NOMO-1 (cell line): Measurements from ENCODE around the gene CD8B2.
"Not testable (repeated sequence)": the region's sequence is repeated elsewhere in the genome, so short reads cannot be mapped to it uniquely, and the experiment has no call there.

Source experiments
- DNase-seq, 2 experiments: peaks; one replicate each; lab custom pipeline; 2025; ENCODE audit not compliant: unreplicated experiment in 2 of 2; lab: John Stamatoyannopoulos, UW

The CD8B2 gene

DNA sequence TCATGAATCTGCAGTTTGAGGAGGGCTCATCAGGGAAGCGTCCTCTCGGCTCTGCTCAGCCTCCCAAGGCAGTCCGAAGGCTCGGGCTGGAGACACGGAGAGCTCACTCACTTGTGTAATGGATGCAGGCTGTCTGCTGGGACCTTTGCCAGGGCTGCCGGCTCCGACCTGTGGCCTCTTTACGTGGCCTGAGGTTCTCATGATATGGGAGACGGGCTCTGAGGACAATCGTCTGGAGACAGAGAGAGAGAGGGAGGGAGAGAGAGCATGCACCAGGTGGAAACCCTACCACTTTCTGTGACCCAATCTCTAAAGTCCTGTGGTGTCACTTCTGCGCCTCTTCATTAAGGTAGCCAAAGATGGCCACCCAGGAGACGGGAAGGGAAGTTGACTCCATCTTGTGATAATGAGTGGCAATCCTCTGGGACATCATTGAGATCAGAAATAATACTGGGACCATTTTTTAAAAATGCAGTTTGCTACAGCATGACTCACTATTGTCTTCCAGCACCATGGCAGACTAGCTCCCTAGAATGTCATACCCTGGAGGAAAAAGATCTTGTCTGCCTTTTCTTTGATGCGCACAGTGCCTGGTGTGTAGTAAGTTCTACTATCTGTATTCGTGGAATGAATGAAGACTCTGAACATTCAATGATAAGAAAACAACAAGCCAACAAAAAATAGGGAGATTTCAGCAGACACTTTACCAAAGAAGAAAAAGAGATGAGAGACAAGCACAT lies 60.2 kb downstream of the CD8B2 start:
- no peak for DNase-seq

DNA sequence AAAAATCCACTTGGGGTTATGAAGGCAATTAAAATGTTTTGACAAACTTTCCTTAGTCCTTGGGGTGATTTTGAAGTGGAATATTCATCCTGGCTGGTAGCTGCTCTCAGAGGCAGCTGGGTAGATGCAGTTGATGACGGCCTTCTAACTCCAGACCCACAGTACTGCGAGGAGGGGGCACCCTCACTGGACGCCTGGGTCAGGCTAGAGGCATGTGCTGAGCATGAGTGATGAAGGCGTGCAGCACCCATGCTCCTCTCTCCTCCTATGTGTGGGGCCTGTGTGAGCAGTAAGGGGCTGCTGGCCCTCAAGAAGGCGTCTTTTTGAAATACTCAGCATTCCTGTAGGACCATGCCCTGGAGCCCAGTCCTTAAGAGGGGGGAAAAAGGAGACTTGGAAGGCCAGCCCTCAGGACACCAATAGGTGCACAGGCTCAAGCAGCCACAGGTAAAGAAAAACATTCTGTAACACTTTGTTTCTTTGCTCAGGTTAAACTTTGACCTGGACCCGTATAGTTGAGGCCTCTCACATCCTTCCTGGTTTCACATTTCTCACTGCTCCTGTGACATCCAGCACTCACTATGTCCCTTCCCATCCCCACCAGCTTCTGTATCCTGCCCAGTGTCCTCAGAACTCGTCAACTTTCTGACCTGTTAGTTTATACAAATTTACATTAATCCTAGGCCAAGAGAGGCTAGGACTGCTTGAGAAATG lies 64.4 kb downstream of the CD8B2 start:
- no peak for DNase-seq

- no peak for DNase-seq
Observed at GRCh38 chr2:106552921-106553320, 65.8 kb downstream of the CD8B2 start.

DNA sequence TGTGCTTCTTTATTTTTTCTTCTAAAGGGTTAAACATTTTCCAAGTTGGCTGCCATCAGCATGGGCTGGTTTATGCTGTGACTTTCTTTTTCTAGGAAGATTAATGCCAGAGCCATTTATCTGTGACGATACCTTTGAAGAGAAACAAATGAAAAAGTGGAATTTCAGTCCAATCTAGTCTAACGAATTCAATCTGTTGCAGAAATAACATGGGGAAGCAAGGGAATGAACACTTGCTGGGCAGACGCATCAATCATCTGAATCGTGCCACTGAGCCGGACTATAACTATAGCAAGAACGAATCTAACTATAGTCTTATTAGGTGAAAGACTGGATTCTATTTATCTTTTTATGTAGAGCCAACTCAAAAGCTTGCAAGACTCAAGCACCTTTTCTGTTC lies 66.2 kb downstream of the CD8B2 start:
- no peak for DNase-seq

DNA sequence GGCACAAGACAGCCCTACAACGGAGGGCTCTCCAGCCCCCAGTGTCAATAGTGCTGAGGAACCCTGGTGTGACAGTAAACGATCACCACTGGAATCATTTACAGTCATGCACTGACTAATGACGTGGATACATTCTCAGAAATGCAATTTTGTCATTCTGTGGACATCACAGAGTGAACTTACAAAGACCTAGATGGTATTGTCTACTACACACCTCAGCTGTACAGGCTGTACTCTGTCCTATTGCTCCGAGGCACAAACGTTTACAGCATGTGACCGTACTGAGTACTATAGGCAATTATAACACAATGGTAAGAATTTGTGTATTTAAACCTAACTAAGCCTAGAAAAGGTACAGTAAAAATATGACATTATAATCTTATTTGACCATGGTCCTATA lies 67.2 kb downstream of the CD8B2 start:
- no peak for DNase-seq

- DNase-seq: no peak
Observed at GRCh38 chr2:106555053-106555452, 67.9 kb downstream of the CD8B2 start.

- DNase-seq: not testable (repeated sequence)
Observed at GRCh38 chr2:106559786-106560185, 72.6 kb downstream of the CD8B2 start.

DNA sequence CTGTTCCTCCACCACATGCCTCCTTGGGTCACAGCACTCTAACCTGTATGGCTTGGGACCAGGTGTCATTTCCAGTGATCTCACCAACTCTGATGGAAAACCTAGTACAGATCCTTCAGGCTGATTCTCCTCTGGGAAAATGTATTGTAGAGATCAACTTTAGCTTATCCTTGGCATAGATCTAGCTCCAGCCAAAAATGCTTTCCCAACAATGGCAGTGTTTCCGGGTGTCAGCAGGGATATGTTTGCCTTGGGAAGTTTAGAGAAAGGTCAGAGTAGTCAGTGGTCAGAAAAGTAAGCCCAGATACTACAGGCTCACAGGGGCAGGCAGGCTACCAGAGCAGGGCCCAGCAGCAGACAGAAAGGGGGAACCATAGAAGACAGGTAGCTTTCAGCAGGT lies 73.6 kb downstream of the CD8B2 start:
- no peak for DNase-seq

- DNase-seq: no peak
Observed at GRCh38 chr2:106561356-106561755, 74.2 kb downstream of the CD8B2 start.

DNA sequence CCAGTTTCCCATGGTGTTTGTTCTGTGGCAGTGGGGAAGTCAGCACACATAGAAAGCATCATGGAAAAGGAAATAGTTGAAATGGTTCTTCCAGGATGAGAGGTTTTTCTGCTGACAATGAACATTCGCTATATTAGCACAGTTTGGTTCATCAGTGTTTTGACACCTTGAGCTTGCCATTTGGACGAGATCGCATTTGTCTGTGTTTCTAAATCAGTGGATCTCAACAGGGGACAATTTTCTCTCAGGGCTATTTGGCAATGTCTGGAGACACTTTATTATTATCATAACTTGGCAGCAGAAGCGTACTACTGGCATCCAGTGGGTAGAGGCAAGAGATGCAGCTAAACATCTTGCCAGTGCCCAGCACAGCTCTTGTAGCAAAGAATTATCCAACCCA lies 74.6 kb downstream of the CD8B2 start:
- no peak for DNase-seq

DNA sequence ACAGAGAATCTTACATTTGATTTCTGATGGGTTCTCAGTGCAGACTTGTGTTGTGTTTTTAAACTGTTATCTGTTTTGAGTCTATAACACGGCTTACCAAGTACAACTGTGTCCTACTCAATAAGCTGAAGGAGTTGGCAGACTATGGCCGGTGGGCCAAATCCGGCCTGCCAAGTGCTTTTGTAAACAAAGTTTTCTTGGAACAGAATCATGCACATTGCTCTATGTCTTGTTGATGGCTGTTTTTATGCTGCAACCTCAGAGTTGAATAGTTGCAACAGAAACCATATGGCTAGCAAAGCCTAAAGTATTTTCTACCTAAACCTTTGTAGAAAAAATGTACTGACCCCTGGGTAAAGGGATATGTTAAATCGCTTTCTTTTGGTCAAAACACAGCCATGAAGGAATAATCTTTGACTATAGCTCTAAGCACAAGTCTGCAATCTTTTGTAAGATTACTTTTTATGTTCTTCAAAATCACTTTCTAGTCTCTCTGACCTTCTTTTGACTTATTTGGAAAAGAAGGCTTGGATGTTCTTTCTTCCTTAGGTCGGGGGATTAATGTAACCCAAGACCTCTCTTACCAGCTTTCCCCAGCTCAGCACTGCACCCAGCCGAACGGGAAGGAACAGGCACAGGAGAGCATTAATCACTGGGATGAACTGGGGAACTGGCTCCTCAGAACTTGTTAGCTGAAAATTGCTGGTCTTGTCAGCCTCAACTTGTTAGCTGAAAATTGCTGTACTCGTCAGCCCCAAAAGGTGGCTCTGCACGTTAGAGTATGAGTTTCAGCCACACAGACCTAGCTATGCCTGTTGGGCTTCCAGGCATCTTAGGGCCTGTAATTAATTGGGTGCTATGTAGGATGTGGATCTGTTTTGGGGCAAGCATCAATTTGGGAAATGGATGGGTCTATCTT lies 75.4 kb downstream of the CD8B2 start:
- DNase-seq: no peak

DNA sequence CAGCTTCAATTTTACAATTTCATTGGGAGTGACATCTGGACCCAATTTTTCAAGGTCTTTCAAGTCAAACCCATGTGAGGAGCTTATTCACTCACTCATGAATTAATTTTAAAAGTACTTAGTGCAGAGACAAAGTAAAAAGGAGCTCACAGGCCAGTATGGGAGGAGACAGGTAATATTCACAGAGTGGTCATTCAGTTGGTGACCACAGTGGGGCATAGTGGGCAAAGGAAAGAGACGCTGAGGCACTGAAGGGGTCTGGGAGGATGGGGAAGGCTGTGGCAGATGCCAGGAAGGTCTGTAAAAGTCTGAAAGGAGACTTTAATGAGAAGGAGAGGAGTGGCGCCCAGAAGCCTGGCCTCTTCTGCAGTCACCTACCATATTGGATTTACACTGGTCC lies 76.0 kb downstream of the CD8B2 start:
- no peak for DNase-seq

GRCh38 chr2:106565599-106565998 lies 78.4 kb downstream of the CD8B2 start:
- DNase-seq: no peak

GRCh38 chr2:106566050-106566449 lies 78.9 kb downstream of the CD8B2 start:
- peak in 1 of 2 experiments; percentile 8 for DNase-seq

GRCh38 chr2:106566484-106566883 lies 79.3 kb downstream of the CD8B2 start:
- DNase-seq: not testable (repeated sequence)

DNA sequence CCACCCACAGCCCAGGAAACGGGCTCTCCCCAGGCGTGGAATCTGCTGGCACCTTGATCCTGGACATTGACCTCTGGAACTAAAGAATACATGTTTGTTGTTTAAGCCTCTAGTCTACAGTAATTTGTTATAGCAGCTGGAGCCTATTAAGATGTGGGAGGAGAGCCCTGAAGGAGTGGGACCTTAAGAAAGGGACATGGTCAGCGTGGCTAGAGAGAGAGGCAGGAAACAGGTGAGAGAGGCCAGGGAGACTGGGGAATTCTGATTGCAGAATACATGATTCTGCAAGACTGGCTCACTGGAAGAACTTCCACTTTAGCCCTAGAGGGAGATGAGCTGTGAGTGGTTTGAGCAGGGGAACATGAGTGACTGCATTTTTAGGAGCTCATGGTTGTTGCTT lies 83.2 kb downstream of the CD8B2 start:
- DNase-seq: no peak
